ENCODE results near the gene NECAB3. TPM values are rescaled to one million over a fixed set of nuclear protein-coding genes. Genes with fewer than 3 reads are reported as not detected.

The NECAB3 gene
- total and polyA plus RNA-seq, 2 of the 13 experiments (the other 11 are each of a cell fraction or from before 2014, with no cell fraction given) = 61.5 to 65.5 TPM

DNA sequence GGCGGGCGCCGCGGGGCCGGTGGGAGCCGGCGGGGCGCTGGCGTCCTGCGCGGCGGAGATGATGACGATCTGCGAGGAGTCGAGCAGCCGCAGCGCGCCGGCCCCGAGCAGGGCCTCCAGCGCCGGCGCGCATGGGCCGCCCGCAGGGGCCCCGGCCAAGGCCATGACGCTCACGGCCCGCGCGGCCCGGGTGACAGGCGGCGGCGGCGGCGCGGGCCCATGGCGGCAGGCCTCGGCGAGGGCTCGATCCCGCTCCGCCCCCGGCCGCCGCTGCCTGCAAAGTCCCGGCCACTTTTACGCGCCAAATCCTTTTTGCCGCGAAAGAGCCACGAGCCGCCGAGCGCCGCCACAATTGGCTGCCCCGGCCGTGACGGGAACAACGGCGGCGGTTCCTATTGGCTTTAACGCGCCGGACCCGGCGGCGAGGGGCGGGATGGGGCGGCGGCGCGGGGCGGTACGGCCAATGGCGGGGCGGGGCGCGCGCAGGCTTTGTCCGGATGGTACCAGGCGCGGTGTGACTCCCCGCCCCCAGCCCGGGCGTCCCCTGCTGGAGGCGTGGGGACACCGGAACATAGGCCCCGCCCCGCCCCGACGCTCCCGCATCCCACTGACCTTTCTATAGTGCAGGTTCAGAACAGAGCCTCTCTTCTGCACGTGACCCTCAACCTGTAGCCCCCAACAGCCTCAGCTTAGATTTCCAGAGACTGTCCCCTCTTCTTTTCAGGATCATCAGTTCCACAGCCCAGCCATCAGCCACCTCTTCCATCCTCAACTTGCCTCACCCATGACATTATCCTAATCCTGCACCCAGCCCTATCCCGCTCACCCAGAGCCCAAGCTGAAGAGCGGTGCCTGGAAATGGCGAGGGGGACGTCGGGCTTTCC lies 12.1 kb upstream of the NECAB3 start, which contains the start of gene E2F1 (continued):
- TF ChIP-seq, protein P1, sequence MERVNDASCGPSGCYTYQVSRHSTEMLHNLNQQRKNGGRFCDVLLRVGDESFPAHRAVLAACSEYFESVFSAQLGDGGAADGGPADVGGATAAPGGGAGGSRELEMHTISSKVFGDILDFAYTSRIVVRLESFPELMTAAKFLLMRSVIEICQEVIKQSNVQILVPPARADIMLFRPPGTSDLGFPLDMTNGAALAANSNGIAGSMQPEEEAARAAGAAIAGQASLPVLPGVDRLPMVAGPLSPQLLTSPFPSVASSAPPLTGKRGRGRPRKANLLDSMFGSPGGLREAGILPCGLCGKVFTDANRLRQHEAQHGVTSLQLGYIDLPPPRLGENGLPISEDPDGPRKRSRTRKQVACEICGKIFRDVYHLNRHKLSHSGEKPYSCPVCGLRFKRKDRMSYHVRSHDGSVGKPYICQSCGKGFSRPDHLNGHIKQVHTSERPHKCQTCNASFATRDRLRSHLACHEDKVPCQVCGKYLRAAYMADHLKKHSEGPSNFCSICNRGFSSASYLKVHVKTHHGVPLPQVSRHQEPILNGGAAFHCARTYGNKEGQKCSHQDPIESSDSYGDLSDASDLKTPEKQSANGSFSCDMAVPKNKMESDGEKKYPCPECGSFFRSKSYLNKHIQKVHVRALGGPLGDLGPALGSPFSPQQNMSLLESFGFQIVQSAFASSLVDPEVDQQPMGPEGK (CRISPR knock-in tag; IDR thresholded peaks at IDR 0.05) = peak; percentile 76; the same call in 1 of the 2 replicates
- TF ChIP-seq RARA (CRISPR knock-in tag; IDR thresholded peaks at IDR 0.05) (peak; percentile 48; the same call in 1 of the 2 replicates), CERS6 (CRISPR knock-in tag; IDR thresholded peaks at IDR 0.05) (no peak), PHB2 (IDR thresholded peaks at IDR 0.05; ENCODE audit: partially characterized antibody) (no peak), SRF (IDR thresholded peaks at IDR 0.05; ENCODE audit: low read depth, low read length) (peak; percentile 10; the same call in 1 of the 2 replicates), NCOR1 (IDR thresholded peaks at IDR 0.05; ENCODE audit: borderline replicate concordance, low read length) (no peak), ZNF17 (CRISPR knock-in tag; IDR thresholded peaks at IDR 0.05) (no peak), CREBL2 (CRISPR knock-in tag; IDR thresholded peaks at IDR 0.05; ENCODE audit: borderline replicate concordance) (peak; percentile 65; the same call in 1 of the 2 replicates), ZSCAN21 (CRISPR knock-in tag; IDR thresholded peaks at IDR 0.05; ENCODE audit: borderline replicate concordance) (peak; percentile 97; the same call in 1 of the 2 replicates), ZNF883 (CRISPR knock-in tag; IDR thresholded peaks at IDR 0.05; ENCODE audit: not compliant biosample characterization) (peak; percentile 54), ZFP62 (CRISPR knock-in tag; IDR thresholded peaks at IDR 0.05) (no peak), PPARG (CRISPR knock-in tag; conservative IDR thresholded peaks at IDR 0.05) (peak; percentile 78), ZNF768 (CRISPR knock-in tag; IDR thresholded peaks at IDR 0.05) (peak; percentile 64; the same call in 1 of the 2 replicates), MZF1 (CRISPR knock-in tag; IDR thresholded peaks at IDR 0.05; ENCODE audit: borderline replicate concordance) (peak; percentile 63; the same call in 1 of the 2 replicates), ZNF383 (CRISPR knock-in tag; IDR thresholded peaks at IDR 0.05; ENCODE audit: borderline replicate concordance) (no peak), ZNF224 (CRISPR knock-in tag; IDR thresholded peaks at IDR 0.05) (peak; percentile 46; the same call in 1 of the 2 replicates), PRMT3 (CRISPR knock-in tag; IDR thresholded peaks at IDR 0.05; ENCODE audit: borderline replicate concordance, low read depth) (peak; percentile 96), KDM4B (CRISPR knock-in tag; IDR thresholded peaks at IDR 0.05) (peak; percentile 40; the same call in 1 of the 2 replicates)
- TF ChIP-seq, protein P2, sequence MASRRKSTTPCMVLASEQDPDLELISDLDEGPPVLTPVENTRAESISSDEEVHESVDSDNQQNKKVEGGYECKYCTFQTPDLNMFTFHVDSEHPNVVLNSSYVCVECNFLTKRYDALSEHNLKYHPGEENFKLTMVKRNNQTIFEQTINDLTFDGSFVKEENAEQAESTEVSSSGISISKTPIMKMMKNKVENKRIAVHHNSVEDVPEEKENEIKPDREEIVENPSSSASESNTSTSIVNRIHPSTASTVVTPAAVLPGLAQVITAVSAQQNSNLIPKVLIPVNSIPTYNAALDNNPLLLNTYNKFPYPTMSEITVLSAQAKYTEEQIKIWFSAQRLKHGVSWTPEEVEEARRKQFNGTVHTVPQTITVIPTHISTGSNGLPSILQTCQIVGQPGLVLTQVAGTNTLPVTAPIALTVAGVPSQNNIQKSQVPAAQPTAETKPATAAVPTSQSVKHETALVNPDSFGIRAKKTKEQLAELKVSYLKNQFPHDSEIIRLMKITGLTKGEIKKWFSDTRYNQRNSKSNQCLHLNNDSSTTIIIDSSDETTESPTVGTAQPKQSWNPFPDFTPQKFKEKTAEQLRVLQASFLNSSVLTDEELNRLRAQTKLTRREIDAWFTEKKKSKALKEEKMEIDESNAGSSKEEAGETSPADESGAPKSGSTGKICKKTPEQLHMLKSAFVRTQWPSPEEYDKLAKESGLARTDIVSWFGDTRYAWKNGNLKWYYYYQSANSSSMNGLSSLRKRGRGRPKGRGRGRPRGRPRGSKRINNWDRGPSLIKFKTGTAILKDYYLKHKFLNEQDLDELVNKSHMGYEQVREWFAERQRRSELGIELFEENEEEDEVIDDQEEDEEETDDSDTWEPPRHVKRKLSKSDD (CRISPR knock-in tag; IDR thresholded peaks at IDR 0.05; ENCODE audit: low read depth) = peak; percentile 76
